Non-pigmented ciliary epithelial cell (primary cell): ENCODE data around the gene ARVCF.
"Not testable (repeated sequence)": the region's sequence is repeated elsewhere in the genome, so short reads cannot be mapped to it uniquely, and the experiment has no call there.

ENCODE experiments used
- DNase-seq: peaks from one replicate; pipeline ENCODE4 v3.0.0-alpha.2; 2010; ENCODE audit warnings: low read depth

Gene ARVCF

DNA sequence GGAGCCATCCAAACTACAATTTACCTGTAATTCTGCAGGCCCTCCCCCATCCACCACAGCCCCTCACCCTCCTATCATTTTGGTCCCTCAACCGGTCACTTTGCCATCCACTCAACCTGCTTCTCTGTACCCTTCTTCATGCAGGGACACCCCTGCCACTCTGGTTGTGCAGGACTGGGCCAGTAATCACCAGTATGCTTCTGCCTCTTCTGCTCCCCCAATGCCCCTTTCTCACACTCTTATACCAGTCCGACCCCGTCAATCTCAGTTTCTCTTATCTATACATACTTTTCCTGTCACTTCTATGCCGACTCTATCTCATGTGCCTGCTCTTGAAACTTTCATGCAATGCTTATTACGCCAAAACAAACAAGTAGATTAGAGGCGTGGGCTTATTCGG lies 80.1 kb downstream of the ARVCF start:
- no peak for DNase-seq

GRCh38 chr22:19935123-19935718 lies 81.4 kb downstream of the ARVCF start:
- DNase-seq: not testable (repeated sequence)

GRCh38 chr22:19933341-19934241 lies 83.0 kb downstream of the ARVCF start:
- DNase-seq: no peak

DNA sequence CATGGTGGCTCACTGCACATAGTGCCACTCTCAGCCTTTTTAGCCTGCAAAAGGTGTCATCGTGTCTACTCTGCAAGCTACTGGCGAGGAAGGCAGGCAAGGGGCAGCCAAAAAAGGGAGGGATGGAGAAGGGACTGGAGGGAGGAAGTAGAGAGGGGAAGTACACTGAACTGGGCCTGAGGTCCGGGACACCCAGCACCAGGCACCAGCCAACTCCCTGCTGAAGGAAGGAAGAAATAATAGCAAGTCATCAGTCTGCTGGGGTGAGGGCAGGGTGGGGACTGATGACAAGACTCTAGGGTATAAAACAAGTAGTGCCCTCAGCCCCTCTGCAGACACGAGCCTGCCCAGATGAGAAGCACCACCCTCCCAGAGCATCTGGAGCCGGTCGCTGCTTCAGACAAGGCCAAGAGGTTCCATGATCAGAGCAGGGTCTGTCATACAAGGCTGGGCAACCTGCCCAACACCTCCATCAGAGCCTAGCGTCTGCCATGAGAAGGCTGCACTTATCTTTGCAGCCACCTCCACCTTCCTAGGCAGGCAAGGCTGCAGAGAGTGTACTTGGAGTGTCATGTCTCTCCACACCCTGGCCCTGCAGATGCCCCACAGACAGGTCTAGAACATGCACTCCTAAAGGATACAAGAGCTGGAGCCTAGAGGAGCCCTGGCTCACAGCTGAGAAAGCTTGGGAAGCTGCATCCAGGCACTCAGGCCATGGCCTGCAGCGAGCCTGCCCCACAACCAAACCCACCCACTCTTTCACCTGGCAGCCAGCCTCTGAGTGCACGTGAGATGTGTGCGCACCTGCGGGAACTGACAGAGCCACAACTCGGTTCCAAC lies 84.0 kb downstream of the ARVCF start:
- DNase-seq: no peak

GRCh38 chr22:19931514-19931913 lies 85.1 kb downstream of the ARVCF start:
- DNase-seq: no peak

DNA sequence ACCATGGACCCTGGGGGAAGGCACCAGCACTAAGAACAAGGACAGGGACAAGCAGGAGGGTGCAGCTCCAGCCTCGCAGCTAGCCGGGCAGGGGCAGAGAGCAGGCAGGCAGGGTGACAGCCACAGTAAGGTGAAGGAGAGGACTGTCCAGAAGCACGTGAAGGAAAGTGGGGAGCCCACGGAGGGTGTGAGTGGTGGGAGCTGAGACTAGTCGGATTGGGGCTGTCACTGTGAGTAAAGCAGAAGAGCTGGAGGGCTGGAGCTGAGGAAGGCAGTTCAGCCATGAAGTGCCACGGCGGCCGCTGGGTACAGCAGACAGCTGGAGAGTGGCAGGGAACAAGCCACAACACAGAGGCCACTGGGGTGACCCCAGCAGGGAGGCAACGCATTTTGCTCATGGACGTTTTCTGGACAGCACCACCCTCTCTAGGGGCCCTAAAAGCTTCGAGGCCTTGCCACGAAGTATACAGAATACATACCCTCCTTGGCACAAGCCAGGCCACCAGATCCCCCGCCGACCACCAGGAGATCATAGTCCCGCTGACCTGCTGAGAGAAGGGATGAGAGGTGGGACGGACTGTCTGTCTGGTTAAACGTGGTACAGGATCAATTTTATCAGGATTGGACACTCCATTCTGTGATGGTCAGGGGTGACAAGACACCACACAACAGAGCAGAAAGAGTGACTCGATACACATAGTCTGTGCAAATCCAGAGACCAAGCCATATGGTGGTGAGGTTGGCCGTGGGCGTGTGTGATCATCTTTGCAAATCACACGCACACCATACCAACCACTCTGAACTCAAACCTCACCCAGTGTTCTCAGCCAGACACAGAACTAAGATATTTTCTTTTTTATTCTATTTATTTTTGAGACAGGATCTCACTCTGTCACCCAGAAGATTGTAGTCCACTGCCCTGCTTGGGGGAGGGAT lies 85.8 kb downstream of the ARVCF start:
- no peak for DNase-seq

DNA sequence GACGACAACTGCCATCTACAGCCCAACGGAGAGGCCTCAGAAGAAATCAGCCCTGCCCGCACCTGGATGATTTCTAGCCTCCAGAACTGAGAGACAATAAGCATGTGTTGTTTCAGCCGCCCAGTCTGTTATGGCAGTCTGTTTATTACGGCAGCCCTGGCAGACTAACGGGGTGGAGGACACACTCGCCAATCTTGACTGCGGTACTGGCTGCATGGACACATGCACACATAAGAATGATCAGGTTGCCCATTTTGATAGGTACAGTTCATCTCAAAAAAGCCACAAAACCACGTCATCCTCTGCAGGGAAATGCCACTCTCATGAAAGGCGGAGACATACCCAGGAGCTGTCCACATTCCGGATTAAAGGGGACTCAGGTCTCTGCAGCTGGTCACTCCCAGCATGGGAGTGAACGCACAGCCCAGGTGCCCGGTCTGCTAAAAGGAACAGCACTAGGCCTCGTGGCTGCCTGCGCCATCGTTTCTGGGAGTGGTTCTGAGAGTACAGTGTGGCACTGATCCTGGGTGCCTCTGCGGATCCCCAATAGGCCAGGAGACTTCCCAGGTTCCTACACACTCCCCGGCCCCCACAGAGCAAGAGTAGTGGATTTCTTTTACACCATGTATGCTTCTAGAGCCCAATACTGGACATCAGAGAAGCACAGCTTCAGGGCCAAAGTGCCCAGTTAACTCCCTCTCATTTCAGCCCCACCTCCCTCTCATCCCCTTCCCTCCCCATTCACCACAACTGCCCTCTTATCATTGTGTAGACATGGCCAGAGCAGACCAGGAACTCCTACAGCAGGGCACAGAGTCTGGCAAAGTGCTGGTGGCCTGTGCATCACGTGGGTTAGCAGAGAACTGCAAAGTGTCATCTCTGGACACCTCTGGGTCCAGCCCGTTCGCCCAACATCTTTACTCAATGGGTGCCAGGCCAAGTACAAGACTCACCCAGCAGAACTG lies 86.8 kb downstream of the ARVCF start:
- DNase-seq: no peak

- DNase-seq: no peak
Observed at GRCh38 chr22:19928207-19928606, 88.4 kb downstream of the ARVCF start.

DNA sequence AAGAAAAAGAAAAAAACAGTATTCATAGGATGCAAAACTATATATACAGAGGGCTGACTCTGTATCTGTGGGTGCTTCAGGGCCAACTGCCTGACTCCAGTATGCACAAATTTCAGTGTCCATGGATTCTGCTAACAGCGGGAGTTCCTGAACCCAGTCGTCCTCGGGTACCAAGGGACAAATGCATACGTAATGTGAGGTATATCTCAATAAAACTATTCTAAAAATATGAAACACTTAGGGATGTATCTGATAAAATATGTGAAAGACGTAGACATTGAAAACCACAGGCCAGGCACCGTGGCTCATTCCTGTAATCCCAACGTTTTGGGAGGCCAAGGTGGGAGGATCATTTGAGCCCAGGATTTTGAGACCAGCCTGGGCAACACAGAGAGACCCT lies 88.9 kb downstream of the ARVCF start:
- no peak for DNase-seq

DNA sequence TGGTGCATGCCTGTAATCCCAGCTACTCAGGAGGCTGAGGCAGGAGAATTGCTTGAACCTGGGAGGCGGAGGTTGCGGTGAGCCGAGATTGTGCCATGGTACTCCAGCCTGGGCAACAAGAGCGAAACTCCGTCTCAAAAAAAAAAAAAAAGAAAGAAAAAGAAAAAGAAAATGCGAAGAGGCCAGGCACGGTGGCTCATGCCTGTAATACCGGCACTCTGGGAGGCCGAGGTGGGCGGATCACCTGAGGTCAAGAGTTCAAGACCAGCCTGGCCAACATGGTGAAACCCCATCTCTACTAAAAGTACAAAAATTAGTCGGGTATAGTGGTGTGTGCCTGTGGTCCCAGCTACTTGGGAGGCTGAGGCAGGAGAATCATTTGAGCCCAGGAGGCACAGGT lies 90.6 kb downstream of the ARVCF start:
- DNase-seq: not testable (repeated sequence)

DNA sequence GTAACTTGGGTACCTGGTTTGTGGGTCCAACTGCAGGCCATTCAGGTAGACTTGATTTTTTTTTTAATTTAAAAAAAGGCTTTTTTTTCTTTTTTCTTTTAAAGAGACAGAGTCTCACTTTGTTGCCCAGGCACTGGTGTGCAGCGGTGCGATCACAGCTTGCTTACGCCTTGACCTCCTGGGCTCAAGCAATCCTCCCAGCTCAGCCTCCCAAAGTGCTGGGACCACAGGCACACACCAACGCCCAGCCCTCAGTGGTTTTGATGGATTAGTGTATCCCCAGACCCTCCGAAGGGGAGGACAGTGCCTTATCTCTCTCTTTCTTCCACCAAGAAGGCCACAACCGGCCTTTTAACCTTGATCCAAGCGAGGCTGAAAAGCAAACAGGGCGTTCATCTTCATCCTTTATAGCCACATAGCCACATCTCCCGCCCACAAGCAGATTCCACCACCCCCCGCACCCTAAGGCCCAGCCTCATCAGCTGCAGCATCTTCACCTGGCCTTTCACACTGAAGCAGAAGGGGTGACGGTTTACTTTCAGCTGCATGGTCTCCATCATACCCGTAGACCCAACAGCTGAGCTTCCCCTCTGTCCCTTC lies 92.6 kb downstream of the ARVCF start:
- DNase-seq: no peak

GRCh38 chr22:19921544-19922081 lies 95.0 kb downstream of the ARVCF start:
- DNase-seq: no peak
